H9 (cell line): ENCODE data around the gene ACOX3. TPM values are rescaled to one million over a fixed set of nuclear protein-coding genes. Genes with fewer than 3 reads are reported as not detected.
"Not testable (repeated sequence)": the region's sequence is repeated elsewhere in the genome, so short reads cannot be mapped to it uniquely, and the experiment has no call there.

Experiments used
- DNase-seq: peaks from one replicate; pipeline ENCODE4 v3.0.0-alpha.2; 2017
- H2AFZ ChIP-seq: one replicate; pipeline ENCODE4 v1.6.1; 2013; ENCODE audit warnings: mild to moderate bottlenecking, low read length, control low read depth, moderate library complexity
- H2AK5ac ChIP-seq: 2 replicates; pipeline ENCODE4 v1.6.1; 2013; ENCODE audit warnings: low read length, control low read depth, mixed read lengths; ENCODE audit not compliant: insufficient read length
- H2BK120ac ChIP-seq: one replicate; pipeline ENCODE4 v1.6.1; 2013; ENCODE audit warnings: low read depth, mild to moderate bottlenecking, low read length, control low read depth, inconsistent platforms; ENCODE audit not compliant: poor library complexity, severe bottlenecking
- H2BK12ac ChIP-seq: 2 replicates; pipeline ENCODE4 v1.6.1; 2013; ENCODE audit warnings: low read length, control low read depth, mixed read lengths, low read depth; ENCODE audit not compliant: insufficient read length
- H2BK15ac ChIP-seq: 2 replicates; pipeline ENCODE4 v1.6.1; 2013; ENCODE audit warnings: low read depth, low read length, control low read depth
- H2BK20ac ChIP-seq: one replicate; pipeline ENCODE4 v1.6.1; 2013; ENCODE audit warnings: low read depth, mild to moderate bottlenecking, low read length, control low read depth, inconsistent platforms; ENCODE audit not compliant: poor library complexity, severe bottlenecking
- H2BK5ac ChIP-seq: 2 replicates; pipeline ENCODE4 v1.6.1; 2013; ENCODE audit warnings: low read length, control low read depth, mixed read lengths; ENCODE audit not compliant: insufficient read length
- H3K14ac ChIP-seq: 2 replicates; pipeline ENCODE4 v1.6.1; 2013; ENCODE audit warnings: low read length, control low read depth; ENCODE audit not compliant: insufficient read depth
- H3K18ac ChIP-seq: 2 replicates; pipeline ENCODE4 v1.6.1; 2013; ENCODE audit warnings: low read depth, mild to moderate bottlenecking, mixed read lengths, low read length, control low read depth; ENCODE audit not compliant: insufficient read length
- H3K23ac ChIP-seq: 2 replicates; pipeline ENCODE4 v1.6.1; 2013; ENCODE audit warnings: low read length, control low read depth, mixed read lengths, low read depth; ENCODE audit not compliant: insufficient read length
- H3K23me2 ChIP-seq: 2 replicates; pipeline ENCODE4 v1.6.1; 2013; ENCODE audit warnings: low read depth, mild to moderate bottlenecking, mixed read lengths, low read length, control low read depth; ENCODE audit not compliant: insufficient read length, poor library complexity, severe bottlenecking
- H3K27ac ChIP-seq: 2 replicates; pipeline ENCODE4 v1.5.1; 2013; ENCODE audit warnings: low read length, control low read depth, mixed read lengths, low read depth; ENCODE audit not compliant: insufficient read length
- H3K27me3 ChIP-seq: 2 replicates; pipeline ENCODE4 v1.6.1; 2013; ENCODE audit warnings: low read length, control low read depth, inconsistent platforms; ENCODE audit not compliant: insufficient read depth
- H3K4ac ChIP-seq: 2 replicates; pipeline ENCODE4 v1.6.1; 2013; ENCODE audit warnings: low read depth, mild to moderate bottlenecking, control low read depth, inconsistent platforms, low read length, moderate library complexity
- H3K4me1 ChIP-seq: 2 replicates; pipeline ENCODE4 v1.6.1; 2013; ENCODE audit warnings: low read length, control low read depth, inconsistent platforms; ENCODE audit not compliant: insufficient read depth
- H3K4me2 ChIP-seq: 2 replicates; pipeline ENCODE4 v1.6.1; 2013; ENCODE audit warnings: low read length, control low read depth, mixed read lengths; ENCODE audit not compliant: insufficient read length, insufficient read depth
- H3K56ac ChIP-seq: 2 replicates; pipeline ENCODE4 v1.6.1; 2013; ENCODE audit warnings: low read depth, mild to moderate bottlenecking, mixed read lengths, low read length, control low read depth; ENCODE audit not compliant: insufficient read length
- H3K79me1 ChIP-seq: 2 replicates; pipeline ENCODE4 v1.6.1; 2013; ENCODE audit warnings: low read depth, mild to moderate bottlenecking, moderate library complexity, low read length, control low read depth, inconsistent platforms; ENCODE audit not compliant: insufficient read depth, poor library complexity, severe bottlenecking
- H3K79me2 ChIP-seq: 2 replicates; pipeline ENCODE4 v1.6.1; 2013; ENCODE audit warnings: low read length, control low read depth, inconsistent platforms; ENCODE audit not compliant: insufficient read depth
- H3K9ac ChIP-seq: 2 replicates; pipeline ENCODE4 v1.6.1; 2013; ENCODE audit warnings: low read length, control low read depth, mixed read lengths; ENCODE audit not compliant: insufficient read length; ENCODE audit errors: extremely low read depth
- H3K9me3 ChIP-seq: one replicate; pipeline ENCODE4 v1.6.1; 2013; ENCODE audit warnings: low read depth, low read length, inconsistent platforms; ENCODE audit not compliant: control insufficient read depth
- H3T11ph ChIP-seq: one replicate; pipeline ENCODE4 v1.6.1; 2013; ENCODE audit warnings: mild to moderate bottlenecking, low read length, control low read depth, inconsistent platforms
- H4K20me1 ChIP-seq: one replicate; pipeline ENCODE4 v1.6.1; 2013; ENCODE audit not compliant: control insufficient read depth, insufficient read length, insufficient read depth
- H4K5ac ChIP-seq: 2 replicates; pipeline ENCODE4 v1.6.1; 2013; ENCODE audit warnings: low read depth, mild to moderate bottlenecking, mixed read lengths, low read length, control low read depth; ENCODE audit not compliant: insufficient read length
- H4K8ac ChIP-seq: replicated peaks from 2 replicates; pipeline ENCODE4 v1.6.1; 2013; ENCODE audit warnings: low read length, control low read depth, mixed read lengths, low read depth; ENCODE audit not compliant: insufficient read length
- H4K91ac ChIP-seq: 2 replicates; pipeline ENCODE4 v1.6.1; 2013; ENCODE audit warnings: low read depth, mild to moderate bottlenecking, moderate library complexity, mixed read lengths, low read length, control low read depth; ENCODE audit not compliant: insufficient read length
- H3K27ac Mint-ChIP-seq, 3 experiments: 2 replicates in 2 of 3; 3 replicates in 1 of 3; pipeline ENCODE4 v1.8.0; 2020 to 2021; ENCODE audit warnings: mixed read lengths in 3 of 3, mild to moderate bottlenecking in 1 of 3, moderate library complexity in 1 of 3
- H3K27me3 Mint-ChIP-seq: 2 replicates; pipeline ENCODE4 v1.8.0; 2021; ENCODE audit warnings: low read depth, mild to moderate bottlenecking, moderate library complexity, mixed read lengths
- H3K36me3 Mint-ChIP-seq, 3 experiments: 2 replicates in 2 of 3; 3 replicates in 1 of 3; pipeline ENCODE4 v1.8.0; 2020 to 2021; ENCODE audit warnings: low read depth in 3 of 3, mixed read lengths in 3 of 3; ENCODE audit not compliant: insufficient read depth in 1 of 3
- H3K4me1 Mint-ChIP-seq, 2 experiments: 2 replicates each; pipeline ENCODE4 v1.8.0; 2020; ENCODE audit warnings: mixed read lengths in 2 of 2
- H3K4me3 Mint-ChIP-seq, 2 experiments: 2 replicates in 1 of 2; 3 replicates in 1 of 2; pipeline ENCODE4 v1.8.0; 2020 to 2021; ENCODE audit warnings: mild to moderate bottlenecking in 2 of 2, mixed read lengths in 2 of 2, moderate library complexity in 1 of 2
- H3K9me3 Mint-ChIP-seq, 2 experiments: 2 replicates in 1 of 2; 3 replicates in 1 of 2; pipeline ENCODE4 v1.8.0; 2020; ENCODE audit warnings: mild to moderate bottlenecking in 2 of 2, mixed read lengths in 2 of 2, moderate library complexity in 1 of 2
- WGBS: extraction: QIAGEN DNeasy Blood & Tissue Kit; methylation state at CpG from one replicate; pipeline ENCODE4 v1.1.7; 2013; ENCODE audit warnings: missing lambda C conversion rate, low lambda C conversion rate, mixed read lengths; ENCODE audit not compliant: insufficient read length; ENCODE audit errors: extremely low coverage; 5-methylcytosine and 5-hydroxymethylcytosine counted together
- total RNA-seq: library from RNA; stranded (reverse); gene quantifications from 2 replicates; pipeline ENCODE4 v1.2.1, GENCODE V29; 2021
- TF ChIP-seq, protein P1 (sequence below): fragments of 200-600 bp; sonication (generic); conservative IDR thresholded peaks from 3 replicates; pipeline ENCODE4 v1.8.0; 2021; ENCODE audit warnings: antibody characterized with exemption, mild to moderate bottlenecking

Gene ACOX3
- total RNA-seq, 1 experiment from 2014 or later: 13.8 TPM

DNA sequence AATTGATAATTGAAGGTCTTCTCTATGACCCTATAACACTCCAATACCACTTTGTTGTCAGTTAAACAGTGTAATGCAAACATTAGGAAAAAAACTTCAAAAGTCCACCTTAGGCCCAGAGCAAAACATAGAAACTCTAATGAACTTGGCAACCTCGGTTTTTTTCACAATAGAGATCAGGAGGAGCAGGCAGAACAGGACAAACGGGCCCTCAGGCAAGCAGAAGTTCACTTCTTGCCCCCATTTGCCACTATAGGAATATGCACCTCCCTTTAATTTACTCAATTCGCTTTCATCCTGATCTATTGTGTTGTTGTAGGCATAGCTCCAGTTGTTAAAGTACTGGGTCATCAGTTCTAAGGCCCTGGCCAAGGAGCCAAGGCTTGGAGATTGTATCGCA, 18.2 kb downstream of the ACOX3 start:
- no peak overlapping the region for H3K27ac Mint-ChIP-seq
- H2BK120ac ChIP-seq: no peak overlapping the region

DNA sequence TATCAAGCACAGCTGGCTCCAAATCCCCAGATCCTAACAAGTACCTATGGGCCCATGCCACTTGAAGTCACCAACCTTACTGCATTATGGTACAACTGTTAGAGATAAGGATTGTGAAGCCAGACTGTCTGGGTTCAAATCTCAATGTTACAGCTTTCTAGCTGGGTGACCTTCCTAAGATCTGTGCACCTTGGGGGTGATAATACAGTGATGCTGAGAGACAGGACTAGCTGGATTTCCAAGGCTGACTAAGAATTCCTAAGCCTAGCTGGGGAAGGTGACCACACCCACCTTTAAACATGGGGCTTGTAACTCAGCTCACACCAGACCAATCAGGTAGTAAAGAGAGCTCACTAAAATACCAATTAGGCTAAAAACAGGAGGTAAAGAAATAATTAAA, 20.4 kb downstream of the ACOX3 start:
- H3K9me3 ChIP-seq: not testable (repeated sequence)

More for the DNA sequence above, 18.2 kb downstream of the ACOX3 start:
- Histone ChIP-seq H3K9me3 (no peaks in the 10 kb centered on the region), H2AFZ (no peak overlapping the region), H3K4ac (no peak overlapping the region), H3K79me1 (no peaks in the 10 kb centered on the region), H2BK12ac (no peak overlapping the region), H4K91ac (no peak overlapping the region), H3K27me3 (no peaks in the 10 kb centered on the region), H3K9ac (no peak overlapping the region), H2BK5ac (no peak overlapping the region), H4K8ac (no peak overlapping the region), H3T11ph (no peak overlapping the region), H4K20me1 (no peaks in the 10 kb centered on the region), H3K4me2 (no peak overlapping the region), H3K18ac (no peak overlapping the region), H3K23me2 (no peaks in the 10 kb centered on the region), H3K4me1 (no peaks in the 10 kb centered on the region), H3K56ac (no peak overlapping the region), H3K23ac (no peak overlapping the region), H2BK20ac (no peak overlapping the region), H2BK15ac (no peak overlapping the region), H3K27ac (no peak overlapping the region), H3K79me2 (no peaks in the 10 kb centered on the region), H4K5ac (no peak overlapping the region), H2AK5ac (no peak overlapping the region), H3K14ac (no peak overlapping the region)
- DNase-seq: no peak
- TF ChIP-seq, protein P1, sequence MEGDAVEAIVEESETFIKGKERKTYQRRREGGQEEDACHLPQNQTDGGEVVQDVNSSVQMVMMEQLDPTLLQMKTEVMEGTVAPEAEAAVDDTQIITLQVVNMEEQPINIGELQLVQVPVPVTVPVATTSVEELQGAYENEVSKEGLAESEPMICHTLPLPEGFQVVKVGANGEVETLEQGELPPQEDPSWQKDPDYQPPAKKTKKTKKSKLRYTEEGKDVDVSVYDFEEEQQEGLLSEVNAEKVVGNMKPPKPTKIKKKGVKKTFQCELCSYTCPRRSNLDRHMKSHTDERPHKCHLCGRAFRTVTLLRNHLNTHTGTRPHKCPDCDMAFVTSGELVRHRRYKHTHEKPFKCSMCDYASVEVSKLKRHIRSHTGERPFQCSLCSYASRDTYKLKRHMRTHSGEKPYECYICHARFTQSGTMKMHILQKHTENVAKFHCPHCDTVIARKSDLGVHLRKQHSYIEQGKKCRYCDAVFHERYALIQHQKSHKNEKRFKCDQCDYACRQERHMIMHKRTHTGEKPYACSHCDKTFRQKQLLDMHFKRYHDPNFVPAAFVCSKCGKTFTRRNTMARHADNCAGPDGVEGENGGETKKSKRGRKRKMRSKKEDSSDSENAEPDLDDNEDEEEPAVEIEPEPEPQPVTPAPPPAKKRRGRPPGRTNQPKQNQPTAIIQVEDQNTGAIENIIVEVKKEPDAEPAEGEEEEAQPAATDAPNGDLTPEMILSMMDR: no peak
- Mint-ChIP-seq H3K36me3 (no peaks in the 10 kb centered on the region; a peak in 1 of 7 replicates), H3K4me3 (no peak overlapping the region), H3K27me3 (peaks cover 4% of the 10 kb centered on the region), H3K9me3 (no peaks in the 10 kb centered on the region), H3K4me1 (peaks cover 2 to 4% of the 10 kb centered on the region in 2 experiments)
- no CpG with 5 or more reads among the region's 4 CpGs for WGBS

More for the DNA sequence above, 20.4 kb downstream of the ACOX3 start:
- not testable (repeated sequence) for H2BK12ac ChIP-seq, H2BK20ac ChIP-seq, H3K79me1 ChIP-seq, H3K27me3 Mint-ChIP-seq, H3K18ac ChIP-seq, DNase-seq, H3K23ac ChIP-seq, H4K8ac ChIP-seq, H3K4me2 ChIP-seq, H3K9ac ChIP-seq, H3K9me3 Mint-ChIP-seq, H2BK120ac ChIP-seq, H3K27me3 ChIP-seq, H3K23me2 ChIP-seq, H3K4me1 Mint-ChIP-seq, H2AFZ ChIP-seq, H3K27ac Mint-ChIP-seq, H3K27ac ChIP-seq, H2BK15ac ChIP-seq, H3K4me3 Mint-ChIP-seq, H4K91ac ChIP-seq, H3K4me1 ChIP-seq, H3K36me3 Mint-ChIP-seq, H3K4ac ChIP-seq, H4K5ac ChIP-seq, H2AK5ac ChIP-seq, H3K14ac ChIP-seq, H3K56ac ChIP-seq, H3K79me2 ChIP-seq, H2BK5ac ChIP-seq, H3T11ph ChIP-seq, H4K20me1 ChIP-seq
